Measurements from ENCODE around the gene NRXN3.

The NRXN3 gene

GRCh38 chr14:78852040-78852439, 681.9 kb downstream of the NRXN3 start:
- no peak overlapping the region for H3K4me3 ChIP-seq (ENCODE audit: low read depth, low read length)
- no peak for TF ChIP-seq CTCF (IDR thresholded peaks at IDR 0.05; ENCODE audit: low read depth, low read length)

GRCh38 chr14:78857974-78858373, 687.8 kb downstream of the NRXN3 start:
- H3K4me3 ChIP-seq (ENCODE audit: low read depth, low read length), result no peak overlapping the region
- no peak for TF ChIP-seq CTCF (IDR thresholded peaks at IDR 0.05; ENCODE audit: low read depth, low read length)

GRCh38 chr14:78863143-78863542, 693.0 kb downstream of the NRXN3 start:
- TF ChIP-seq CTCF (IDR thresholded peaks at IDR 0.05; ENCODE audit: low read depth, low read length), result no peak
- no peak overlapping the region for H3K4me3 ChIP-seq (ENCODE audit: low read depth, low read length)

- no peak overlapping the region for H3K4me3 ChIP-seq (ENCODE audit: low read depth, low read length)
- no peak for TF ChIP-seq CTCF (IDR thresholded peaks at IDR 0.05; ENCODE audit: low read depth, low read length)
Observed at GRCh38 chr14:78872837-78873236, 702.7 kb downstream of the NRXN3 start.

GRCh38 chr14:78873581-78873980, 703.4 kb downstream of the NRXN3 start:
- no peak overlapping the region for H3K4me3 ChIP-seq (ENCODE audit: low read depth, low read length)
- TF ChIP-seq CTCF (IDR thresholded peaks at IDR 0.05; ENCODE audit: low read depth, low read length), result no peak

GRCh38 chr14:78875049-78875448, 704.9 kb downstream of the NRXN3 start:
- no peak for TF ChIP-seq CTCF (IDR thresholded peaks at IDR 0.05; ENCODE audit: low read depth, low read length)
- H3K4me3 ChIP-seq (ENCODE audit: low read depth, low read length), result no peak overlapping the region

- no peak overlapping the region for H3K4me3 ChIP-seq (ENCODE audit: low read depth, low read length)
- no peak for TF ChIP-seq CTCF (IDR thresholded peaks at IDR 0.05; ENCODE audit: low read depth, low read length)
Observed at GRCh38 chr14:78885884-78886283, 715.7 kb downstream of the NRXN3 start.

Data from WI38 (cell line).